ENCODE measurements around the gene WNT3. TPM values are rescaled to one million over a fixed set of nuclear protein-coding genes. Genes with fewer than 3 reads are reported as not detected.

Gene WNT3
- total and polyA plus RNA-seq, 2 donors (not counting 3 experiments of a cell fraction or from before 2014, with no cell fraction given): 1.4 to 2.1 TPM

- no peaks in the 10 kb centered on the region for H3K9me1 ChIP-seq (replicated peaks; ENCODE audit: control insufficient read depth, extremely low read depth, insufficient read depth, low read length)
- no peak for FAIRE-seq
- H3K4me2 ChIP-seq (ENCODE audit: insufficient read depth, low read length): no peak overlapping the region
- ChIA-PET POLR2A (no interaction called here), CTCF (interaction anchor here (1.0 to 1.4 kb wide), 4 partner anchors 14 to 76 kb away, joined by 3 to 7 read pairs (median 3); no protein-coding TSS in a partner anchor)
- no TSS peak for BruUV-seq (replicated peaks)
- H3K4me1 ChIP-seq (ENCODE audit: control insufficient read depth, extremely low read depth, insufficient read depth, low read length): no peaks in the 10 kb centered on the region
- no peak overlapping the region for H2AFZ ChIP-seq (ENCODE audit: low read depth, low read length)
- H3K4me3 ChIP-seq (replicated peaks in 1 of 3; ENCODE audit: insufficient read depth in 1 of 3, low read depth in 1 of 3, low read length in 3 of 3): no peak overlapping the region
- no peak overlapping the region for H3K27ac ChIP-seq (ENCODE audit: insufficient read depth, low read depth, low read length)
- intact Hi-C loops (cut with micrococcal nuclease) (no loop called here), dilution Hi-C loops (cut with MboI; ENCODE audit: extremely low pct_ligation_motif_present, low sequenced_read_pairs) (no loop called here)
- no peaks in the 10 kb centered on the region for H3K79me2 ChIP-seq (ENCODE audit: control insufficient read depth, insufficient read depth, low read length)
- no peaks in the 10 kb centered on the region for H3K27me3 ChIP-seq (ENCODE audit: control insufficient read depth in 2 of 2, insufficient read depth in 2 of 2, low read length in 2 of 2)
- H3K9me3 ChIP-seq (replicated peaks; ENCODE audit: control insufficient read depth, insufficient read depth, low read length): no peaks in the 10 kb centered on the region
- H4K20me1 ChIP-seq (replicated peaks; ENCODE audit: control insufficient read depth, extremely low read depth, insufficient read depth, low read length): no peaks in the 10 kb centered on the region
- no peak for DNase-seq (ENCODE audit: low read depth, low spot score)
- no peaks in the 10 kb centered on the region for H3K36me3 ChIP-seq (ENCODE audit: control insufficient read depth in 2 of 2, extremely low read depth in 1 of 2, insufficient read depth in 2 of 2, low read length in 2 of 2)
- TF ChIP-seq, protein P1, sequence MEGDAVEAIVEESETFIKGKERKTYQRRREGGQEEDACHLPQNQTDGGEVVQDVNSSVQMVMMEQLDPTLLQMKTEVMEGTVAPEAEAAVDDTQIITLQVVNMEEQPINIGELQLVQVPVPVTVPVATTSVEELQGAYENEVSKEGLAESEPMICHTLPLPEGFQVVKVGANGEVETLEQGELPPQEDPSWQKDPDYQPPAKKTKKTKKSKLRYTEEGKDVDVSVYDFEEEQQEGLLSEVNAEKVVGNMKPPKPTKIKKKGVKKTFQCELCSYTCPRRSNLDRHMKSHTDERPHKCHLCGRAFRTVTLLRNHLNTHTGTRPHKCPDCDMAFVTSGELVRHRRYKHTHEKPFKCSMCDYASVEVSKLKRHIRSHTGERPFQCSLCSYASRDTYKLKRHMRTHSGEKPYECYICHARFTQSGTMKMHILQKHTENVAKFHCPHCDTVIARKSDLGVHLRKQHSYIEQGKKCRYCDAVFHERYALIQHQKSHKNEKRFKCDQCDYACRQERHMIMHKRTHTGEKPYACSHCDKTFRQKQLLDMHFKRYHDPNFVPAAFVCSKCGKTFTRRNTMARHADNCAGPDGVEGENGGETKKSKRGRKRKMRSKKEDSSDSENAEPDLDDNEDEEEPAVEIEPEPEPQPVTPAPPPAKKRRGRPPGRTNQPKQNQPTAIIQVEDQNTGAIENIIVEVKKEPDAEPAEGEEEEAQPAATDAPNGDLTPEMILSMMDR (IDR thresholded peaks at IDR 0.05; ENCODE audit: extremely low read depth in 1 of 2, insufficient read depth in 1 of 2, low read depth in 1 of 2, low read length in 2 of 2): no peak
- TF ChIP-seq FOS (IDR thresholded peaks at IDR 0.05; ENCODE audit: borderline replicate concordance, insufficient read depth, low read length): no peak
- no peak for TF ChIP-seq GATA2 (IDR thresholded peaks at IDR 0.05; ENCODE audit: insufficient read depth, insufficient read length, low read depth, low read length)
- no peak for TF ChIP-seq MYC (IDR thresholded peaks at IDR 0.05; ENCODE audit: low read depth, low read length)
- no peak for TF ChIP-seq JUN (IDR thresholded peaks at IDR 0.05; ENCODE audit: borderline replicate concordance, insufficient read depth, insufficient read length, low read depth)
- TF ChIP-seq POLR2A (IDR thresholded peaks at IDR 0.05; ENCODE audit: low read depth, low read length): no peak
- no peak for TF ChIP-seq POLR2AphosphoS5 (IDR thresholded peaks at IDR 0.05; ENCODE audit: insufficient read depth, low read depth, low read length)
- TF ChIP-seq MAX (IDR thresholded peaks at IDR 0.05; ENCODE audit: insufficient read depth, insufficient read length): no peak
- no peak for TF ChIP-seq EZH2 (IDR thresholded peaks at IDR 0.05; ENCODE audit: borderline replicate concordance, low read depth, low read length, severe bottlenecking)
- H3K9ac ChIP-seq (replicated peaks; ENCODE audit: extremely low read depth, insufficient read depth, low read length): no peak overlapping the region
These were observed 48.3 kb upstream of the WNT3 start for GRCh38 chr17:46866747-46867146.

Measured in endothelial cell of umbilical vein (primary cell).